Rectal smooth muscle tissue (tissue), 1 donor: Measurements from ENCODE around the gene ZCCHC8.
"Not testable (repeated sequence)": the region's sequence is repeated elsewhere in the genome, so short reads cannot be mapped to it uniquely, and the experiment has no call there.

ENCODE experiments used
- H3K27ac ChIP-seq: one replicate; pipeline ENCODE4 v1.7.0; 2013; ENCODE audit warnings: low read depth, low read length, inconsistent platforms
- H3K27me3 ChIP-seq: one replicate; pipeline ENCODE4 v1.7.0; 2013; ENCODE audit warnings: low read length; ENCODE audit not compliant: control insufficient read depth, insufficient read depth
- H3K36me3 ChIP-seq: one replicate; pipeline ENCODE4 v1.7.0; 2013; ENCODE audit warnings: low read length; ENCODE audit not compliant: control insufficient read depth, insufficient read depth
- H3K4me1 ChIP-seq: one replicate; pipeline ENCODE4 v1.7.0; 2013; ENCODE audit warnings: low read length; ENCODE audit not compliant: control insufficient read depth, insufficient read depth
- H3K4me3 ChIP-seq: one replicate; pipeline ENCODE4 v1.7.0; 2013; ENCODE audit warnings: low read length
- H3K9ac ChIP-seq: one replicate; pipeline ENCODE4 v1.7.0; 2013; ENCODE audit warnings: low read length

ZCCHC8 gene

DNA sequence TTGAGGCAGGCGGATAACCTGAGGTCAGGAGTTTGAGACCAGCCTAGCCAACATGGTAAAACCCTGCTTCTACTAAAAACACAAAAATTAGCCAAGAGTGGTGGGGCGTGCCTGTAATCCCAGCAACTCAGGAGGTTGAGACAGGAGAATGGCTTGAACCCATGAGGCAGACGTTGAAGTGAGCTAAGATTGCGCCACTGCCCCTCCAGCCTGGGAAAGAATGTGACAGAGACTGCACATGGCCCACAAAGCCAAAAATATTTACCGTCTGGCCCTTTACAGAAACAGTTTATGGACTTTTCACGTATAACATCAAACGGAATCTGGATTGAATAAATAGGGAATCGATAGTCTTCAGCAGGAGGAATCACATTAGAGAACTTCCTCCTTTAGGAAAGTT lies 22.5 kb upstream of the ZCCHC8 start:
- no peaks in the 10 kb centered on the region for H3K27me3 ChIP-seq
- no peak overlapping the region for H3K27ac ChIP-seq
- peaks cover 32% of the 10 kb centered on the region for H3K4me1 ChIP-seq
- H3K4me3 ChIP-seq: no peak overlapping the region
- no peak overlapping the region for H3K9ac ChIP-seq
- peaks cover 19% of the 10 kb centered on the region for H3K36me3 ChIP-seq

DNA sequence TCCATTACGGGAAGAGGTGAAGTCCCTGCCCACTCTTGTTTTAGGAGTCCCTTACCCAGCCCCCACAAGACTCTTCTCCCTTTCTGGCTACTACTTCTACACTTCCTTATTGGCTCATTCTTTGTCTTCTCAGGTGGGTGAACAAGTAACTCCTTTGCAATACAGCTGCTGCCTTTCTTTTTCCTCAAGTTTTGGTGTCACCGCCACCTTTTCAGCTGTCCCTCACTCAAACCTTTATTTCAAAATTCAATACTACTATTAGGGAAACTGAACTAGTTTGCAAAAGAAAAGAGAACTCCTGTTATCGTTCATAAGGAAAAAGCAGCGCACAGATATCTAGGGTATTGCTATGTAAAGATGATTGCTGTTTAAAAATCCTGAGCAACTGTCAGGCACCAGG lies 19.9 kb upstream of the ZCCHC8 start:
- Histone ChIP-seq H3K27me3 (no peaks in the 10 kb centered on the region), H3K9ac (no peak overlapping the region), H3K27ac (no peak overlapping the region), H3K36me3 (peaks cover 35% of the 10 kb centered on the region), H3K4me3 (no peak overlapping the region), H3K4me1 (peaks cover 25% of the 10 kb centered on the region)

DNA sequence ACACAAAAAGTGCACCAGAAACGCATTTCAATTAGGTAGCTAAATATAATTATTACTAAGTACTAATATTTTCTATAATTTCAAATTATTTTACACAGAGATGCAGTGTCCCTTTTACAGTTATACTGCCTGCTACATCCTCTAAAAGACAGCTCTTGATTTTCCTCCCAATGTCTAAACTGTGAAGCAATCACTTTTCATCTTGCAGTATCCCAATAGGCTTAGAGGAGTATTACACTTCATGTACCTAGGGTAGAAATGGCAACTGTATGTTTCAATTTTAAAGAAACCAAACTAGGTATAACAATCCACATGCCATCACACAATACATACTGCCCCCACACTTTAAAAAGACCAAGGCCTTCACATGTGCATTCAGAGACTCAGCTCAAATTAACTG lies 18.7 kb upstream of the ZCCHC8 start:
- Histone ChIP-seq H3K4me3 (no peak overlapping the region), H3K27ac (no peak overlapping the region), H3K9ac (no peak overlapping the region), H3K4me1 (peaks cover 22% of the 10 kb centered on the region), H3K27me3 (no peaks in the 10 kb centered on the region), H3K36me3 (peaks cover 42% of the 10 kb centered on the region)

DNA sequence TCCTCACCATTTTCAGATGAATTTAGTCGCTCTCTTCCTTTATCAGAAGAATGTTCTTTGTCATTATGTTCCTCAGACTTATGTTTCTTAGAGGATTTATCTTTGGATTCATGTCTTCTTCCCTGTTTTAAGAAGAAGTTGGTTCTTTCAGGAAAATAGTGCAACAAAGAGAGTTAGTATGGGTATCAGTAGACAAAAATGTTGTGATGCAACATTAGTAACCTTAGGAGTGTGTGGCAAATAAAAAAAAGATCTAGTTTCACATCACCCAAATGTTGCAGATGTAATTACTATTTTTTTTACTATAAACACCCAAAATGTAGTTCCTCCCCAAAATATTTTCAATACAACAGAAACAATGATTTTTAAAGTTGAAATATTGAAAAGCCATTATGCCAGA lies 18.2 kb upstream of the ZCCHC8 start:
- H3K27me3 ChIP-seq: no peaks in the 10 kb centered on the region
- H3K36me3 ChIP-seq: peaks cover 42% of the 10 kb centered on the region
- H3K9ac ChIP-seq: no peak overlapping the region
- peaks cover 17% of the 10 kb centered on the region for H3K4me1 ChIP-seq
- no peak overlapping the region for H3K27ac ChIP-seq
- H3K4me3 ChIP-seq: no peak overlapping the region

DNA sequence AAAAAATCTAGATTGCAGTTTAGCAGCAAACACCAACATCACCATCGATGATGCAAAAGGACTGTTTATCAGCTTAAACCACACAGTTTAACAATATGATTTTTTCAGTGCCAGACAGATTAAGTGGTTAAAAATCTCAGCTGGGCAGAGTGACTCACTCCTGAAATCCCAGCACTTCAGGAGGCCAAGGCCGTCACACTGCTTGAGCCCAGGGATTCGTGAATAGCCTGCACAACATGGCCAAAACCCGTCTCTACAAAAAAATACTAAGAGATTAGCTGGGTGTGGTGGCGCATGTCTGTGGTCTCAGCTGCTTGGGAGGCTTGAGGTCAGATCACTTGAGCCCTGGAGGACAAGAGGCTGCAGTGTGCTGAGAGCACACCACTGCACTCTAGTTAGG lies 17.1 kb upstream of the ZCCHC8 start:
- H3K4me3 ChIP-seq: no peak overlapping the region
- peaks cover 47% of the 10 kb centered on the region for H3K36me3 ChIP-seq
- H3K27ac ChIP-seq: no peak overlapping the region
- peaks cover 11% of the 10 kb centered on the region for H3K4me1 ChIP-seq
- no peaks in the 10 kb centered on the region for H3K27me3 ChIP-seq
- no peak overlapping the region for H3K9ac ChIP-seq

DNA sequence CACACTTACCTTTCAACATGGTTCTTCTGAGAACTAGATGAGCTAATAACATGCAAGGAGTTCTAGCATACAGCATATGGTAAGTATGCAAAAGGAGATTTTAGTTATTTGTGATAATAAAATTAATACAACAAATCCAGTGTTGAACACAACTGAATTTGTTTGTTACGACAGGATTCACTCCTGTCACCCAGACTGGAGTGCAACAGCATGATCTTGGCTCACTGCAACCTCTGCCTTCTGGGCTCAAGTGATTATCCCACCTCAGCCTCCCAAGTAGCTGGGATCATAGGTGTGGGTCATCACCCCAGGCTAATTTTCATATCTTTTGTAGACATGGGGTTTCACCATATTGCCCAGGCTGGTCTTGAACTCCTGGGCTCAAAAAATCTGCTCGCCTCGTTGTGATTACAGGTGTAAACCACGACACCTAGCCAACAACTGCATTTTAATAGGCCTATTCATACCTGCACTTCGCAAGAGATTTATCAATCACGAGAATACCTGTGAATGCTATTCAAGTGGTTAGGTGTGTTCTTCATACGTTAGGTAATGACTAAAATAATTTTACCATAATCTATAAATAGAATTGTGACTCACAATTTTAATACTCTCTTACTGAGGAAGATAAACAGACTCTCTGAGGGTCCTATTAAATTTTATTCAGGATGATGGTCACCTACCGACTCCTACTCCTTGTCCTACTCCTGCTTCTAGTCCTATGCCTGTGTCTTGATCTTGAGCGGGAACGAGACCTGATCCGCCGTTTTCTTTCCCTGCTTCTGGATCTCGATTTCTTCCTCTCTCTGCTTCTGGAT lies 16.0 kb upstream of the ZCCHC8 start:
- peaks cover under 1% of the 10 kb centered on the region for H3K4me1 ChIP-seq
- H3K4me3 ChIP-seq: no peak overlapping the region
- H3K27me3 ChIP-seq: no peaks in the 10 kb centered on the region
- no peak overlapping the region for H3K9ac ChIP-seq
- H3K27ac ChIP-seq: no peak overlapping the region
- peaks cover 50% of the 10 kb centered on the region for H3K36me3 ChIP-seq

DNA sequence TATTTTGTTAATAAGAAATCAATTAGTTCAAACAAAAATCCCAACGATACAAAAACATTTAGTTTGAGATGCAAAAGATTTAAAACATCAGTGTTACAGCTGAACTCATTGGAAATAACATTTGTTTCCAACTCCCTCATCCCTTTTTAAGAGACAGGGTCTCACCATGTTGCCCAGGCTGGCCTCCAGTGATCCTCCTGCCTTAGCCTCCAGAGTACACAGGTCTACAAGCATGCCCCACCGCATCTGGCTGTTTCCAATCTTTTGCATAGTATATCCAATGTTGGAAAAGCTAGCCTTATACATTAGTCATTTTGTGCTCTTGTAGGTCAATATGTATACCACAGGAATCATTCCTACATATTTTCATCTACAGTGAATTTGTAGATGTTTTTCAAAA lies 14.5 kb upstream of the ZCCHC8 start:
- Histone ChIP-seq H3K27me3 (no peaks in the 10 kb centered on the region), H3K36me3 (peaks cover 42% of the 10 kb centered on the region), H3K27ac (no peak overlapping the region), H3K4me3 (no peak overlapping the region), H3K4me1 (no peaks in the 10 kb centered on the region), H3K9ac (no peak overlapping the region)

DNA sequence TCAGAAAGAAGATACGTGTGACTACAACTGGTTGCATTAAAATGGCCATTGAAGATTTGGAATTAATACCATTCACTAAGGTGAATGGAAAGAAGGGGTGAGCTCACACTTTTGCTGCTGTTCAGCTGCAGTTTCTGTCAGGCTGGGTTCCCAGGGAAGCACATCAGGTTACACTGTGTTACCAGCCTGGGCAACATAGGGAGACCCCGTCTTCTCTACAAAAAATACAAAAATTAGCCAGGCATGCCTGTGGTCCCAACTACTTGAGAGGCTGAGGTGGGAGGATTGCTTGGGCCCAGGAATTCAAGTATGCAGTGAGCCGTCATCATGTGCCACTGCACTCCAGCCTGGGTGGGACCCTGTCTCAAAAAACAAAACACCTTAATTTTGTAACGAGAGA lies 12.9 kb upstream of the ZCCHC8 start:
- Histone ChIP-seq H3K36me3 (peaks cover 40% of the 10 kb centered on the region), H3K4me1 (no peaks in the 10 kb centered on the region), H3K27me3 (no peaks in the 10 kb centered on the region), H3K4me3 (no peak overlapping the region), H3K27ac (no peak overlapping the region), H3K9ac (no peak overlapping the region)

DNA sequence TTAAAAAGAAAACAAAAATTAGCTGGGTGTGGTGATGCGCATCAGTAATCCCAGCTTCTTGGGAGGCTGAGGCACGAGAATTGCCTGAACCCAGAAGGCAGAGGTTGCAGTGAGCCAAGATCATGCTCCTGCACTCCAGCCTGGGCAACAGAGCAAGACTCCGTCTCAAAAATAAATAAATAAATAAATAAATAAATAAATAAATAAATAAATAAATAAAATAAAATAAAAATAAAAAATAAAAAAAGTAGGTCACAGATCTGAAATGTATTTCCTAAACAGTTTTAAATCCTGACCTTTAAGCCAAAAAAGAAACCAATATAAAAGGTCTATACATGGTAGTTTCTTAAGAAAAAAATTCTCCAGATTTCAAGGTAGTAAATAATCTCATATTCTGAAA lies 12.3 kb upstream of the ZCCHC8 start:
- not testable (repeated sequence) for H3K27me3 ChIP-seq, H3K9ac ChIP-seq, H3K4me3 ChIP-seq, H3K27ac ChIP-seq, H3K4me1 ChIP-seq
- peaks cover 42% of the 10 kb centered on the region for H3K36me3 ChIP-seq

DNA sequence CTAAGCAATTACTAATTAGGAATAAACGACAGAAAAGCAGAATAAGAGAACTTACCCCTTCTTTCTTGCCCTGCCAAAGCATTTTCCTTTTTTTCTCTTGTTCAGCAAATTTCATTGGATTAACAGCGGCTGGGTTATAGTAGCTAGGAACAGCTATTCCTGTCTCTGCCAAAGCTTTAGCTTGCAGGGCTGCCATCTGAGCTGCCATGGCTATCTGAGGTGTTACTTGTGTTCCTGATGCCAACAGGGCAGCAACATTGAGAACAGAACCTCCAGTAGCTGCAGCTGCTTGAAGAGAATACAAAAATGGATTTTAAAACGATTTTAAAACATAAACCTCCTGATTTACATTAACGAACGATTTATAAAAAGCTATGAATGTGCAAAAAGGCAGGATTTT lies 7.4 kb upstream of the ZCCHC8 start:
- Histone ChIP-seq H3K4me3 (no peak overlapping the region), H3K27ac (no peak overlapping the region), H3K27me3 (no peaks in the 10 kb centered on the region), H3K9ac (no peak overlapping the region), H3K4me1 (no peaks in the 10 kb centered on the region), H3K36me3 (peaks cover 37% of the 10 kb centered on the region)

DNA sequence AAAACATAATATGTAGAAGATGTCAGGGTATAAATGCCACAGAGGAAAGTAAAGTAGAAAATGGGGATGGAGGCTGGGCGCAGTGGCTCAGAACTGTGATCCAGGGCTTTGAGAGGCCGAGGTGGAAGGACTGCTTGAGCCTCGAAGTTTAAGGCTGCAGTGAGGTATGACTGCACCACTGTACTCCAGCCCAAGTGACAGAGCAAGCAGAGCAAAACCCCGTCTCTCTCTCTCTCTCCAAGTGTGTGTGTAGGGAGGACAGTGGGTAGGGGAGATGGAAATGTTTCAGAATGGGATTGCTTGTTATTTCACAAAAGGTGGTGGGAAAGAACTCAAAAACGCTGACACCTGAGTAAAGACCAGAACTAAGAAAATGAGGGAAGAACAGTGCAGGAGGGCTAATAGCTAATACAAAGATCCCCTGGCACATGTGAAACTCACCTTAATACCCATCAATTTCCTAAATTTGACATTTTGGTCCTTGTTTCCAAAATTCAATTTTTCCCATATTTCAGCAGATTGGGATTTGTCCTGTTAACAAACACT lies 5.7 kb upstream of the ZCCHC8 start:
- no peaks in the 10 kb centered on the region for H3K4me1 ChIP-seq
- H3K4me3 ChIP-seq: no peak overlapping the region
- H3K9ac ChIP-seq: no peak overlapping the region
- H3K27me3 ChIP-seq: no peaks in the 10 kb centered on the region
- no peak overlapping the region for H3K27ac ChIP-seq
- H3K36me3 ChIP-seq: peaks cover 30% of the 10 kb centered on the region

DNA sequence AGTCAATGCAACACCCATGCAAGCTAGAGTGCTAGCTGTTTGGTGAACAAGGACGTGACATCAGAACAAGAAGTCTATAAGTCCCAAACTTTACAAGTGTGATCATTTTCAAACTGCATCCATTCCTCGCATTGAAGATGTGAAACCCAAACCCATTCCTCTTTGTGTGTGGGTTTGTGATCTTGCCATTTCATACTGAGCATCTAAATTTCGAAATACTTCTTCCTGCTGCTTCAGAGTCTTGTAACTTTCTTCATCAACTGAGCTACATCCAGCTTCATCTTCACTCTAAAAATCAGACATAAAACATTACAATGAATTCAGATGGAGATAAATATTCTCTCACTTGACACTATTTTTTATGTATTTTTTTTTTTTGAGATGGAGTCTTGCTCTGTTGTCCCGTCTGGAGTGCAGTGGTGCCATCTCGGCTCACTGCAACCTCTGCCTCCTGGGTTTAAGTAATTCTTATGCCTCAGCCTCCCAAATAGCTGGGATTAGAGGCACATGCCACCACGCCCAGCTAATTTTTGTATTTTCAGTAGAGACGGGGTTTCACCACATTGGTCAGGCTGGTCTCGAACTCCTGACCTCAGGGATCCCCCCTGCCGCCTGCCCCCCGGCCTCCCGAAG lies 4.8 kb upstream of the ZCCHC8 start:
- H3K36me3 ChIP-seq: peaks cover 30% of the 10 kb centered on the region
- peaks cover 2% of the 10 kb centered on the region for H3K4me1 ChIP-seq
- H3K27me3 ChIP-seq: no peaks in the 10 kb centered on the region
- H3K27ac ChIP-seq: no peak overlapping the region
- no peak overlapping the region for H3K4me3 ChIP-seq
- no peak overlapping the region for H3K9ac ChIP-seq
